GM12873 (cell line): ENCODE results near the gene MAP4.

Source experiments
- CTCF ChIP-seq: IDR thresholded peaks from 2 replicates; pipeline ENCODE4 v1.5.1; 2012; ENCODE audit warnings: low read depth, mild to moderate bottlenecking, moderate library complexity, low read length, control low read depth; ENCODE audit not compliant: insufficient read depth; ENCODE audit errors: missing control alignments

The MAP4 gene

GRCh38 chr3:48016301-48016973, at the start of gene MAP4:
Gene MAP4 (minus strand): TSS chr3:48016416. CDS start chr3:47998860, 17,556 bp downstream.
- TF ChIP-seq CTCF = no peak

- TF ChIP-seq CTCF = no peak
Observed at GRCh38 chr3:48065035-48065434, 48.8 kb upstream of the MAP4 start.

GRCh38 chr3:48064292-48064829, 48.1 kb upstream of the MAP4 start:
- no peak for TF ChIP-seq CTCF

- no peak for TF ChIP-seq CTCF
Observed at GRCh38 chr3:48058091-48058490, 41.9 kb upstream of the MAP4 start.

GRCh38 chr3:48057521-48057920, 41.3 kb upstream of the MAP4 start:
- no peak for TF ChIP-seq CTCF

GRCh38 chr3:48047841-48048464, 31.7 kb upstream of the MAP4 start:
- TF ChIP-seq CTCF = no peak

- TF ChIP-seq CTCF = no peak
Observed at GRCh38 chr3:48042071-48042760, 26.0 kb upstream of the MAP4 start.
